ENCODE measurements around the gene MARK4. TPM values are rescaled to one million over a fixed set of nuclear protein-coding genes. Genes with fewer than 3 reads are reported as not detected.
"Not testable (repeated sequence)": the region's sequence is repeated elsewhere in the genome, so short reads cannot be mapped to it uniquely, and the experiment has no call there.

The MARK4 gene
- total and polyA plus RNA-seq, 4 donors, result 3.5 to 11.1 (median 6.1) TPM

GRCh38 chr19:45267296-45267695 lies 16.2 kb downstream of the MARK4 start:
- WGBS, result 95% methylated on average over 12 of the region's 12 CpGs
- no peak for DNase-seq (ENCODE audit: low spot score)
- Histone ChIP-seq H3K27ac (ENCODE audit: low read depth in 1 of 2, low read length in 2 of 2) (no peak overlapping the region), H3K9ac (ENCODE audit: low read depth in 1 of 2, low read length in 2 of 2) (no peak overlapping the region), H3K4me1 (ENCODE audit: control insufficient read depth in 4 of 4, insufficient read depth in 4 of 4, low read length in 3 of 4) (peaks cover 0 to 21% (median 15%) of the 10 kb centered on the region in 4 donors), H3K27me3 (ENCODE audit: control insufficient read depth in 4 of 4, insufficient read depth in 4 of 4, low read length in 3 of 4) (no peaks in the 10 kb centered on the region), H3K36me3 (ENCODE audit: control insufficient read depth in 4 of 4, insufficient read depth in 3 of 4, low read depth in 1 of 4, low read length in 3 of 4) (peaks cover 0 to 23% (median 9%) of the 10 kb centered on the region in 4 donors), H3K4me3 (ENCODE audit: low read depth in 1 of 3, low read length in 3 of 3) (no peak overlapping the region), H3K9me3 (ENCODE audit: control insufficient read depth in 4 of 4, low read length in 3 of 4) (no peaks in the 10 kb centered on the region)
- TF ChIP-seq HNF4G (IDR thresholded peaks at IDR 0.05) (no peak), MAX (IDR thresholded peaks at IDR 0.05) (no peak), CTCF (IDR thresholded peaks at IDR 0.05; ENCODE audit: low read depth, low read length, missing input control) (no peak), TAF1 (conservative IDR thresholded peaks at IDR 0.05) (no peak), REST (IDR thresholded peaks at IDR 0.05) (no peak), GABPA (IDR thresholded peaks at IDR 0.05 in 1 of 2, conservative IDR thresholded peaks at IDR 0.05 in 1 of 2) (no peak), YY1 (IDR thresholded peaks at IDR 0.05) (no peak), ATF3 (IDR thresholded peaks at IDR 0.05) (no peak), JUND (IDR thresholded peaks at IDR 0.05) (no peak), EGR1 (IDR thresholded peaks at IDR 0.05; ENCODE audit: low read depth in 2 of 2) (no peak), HNF4A (conservative IDR thresholded peaks at IDR 0.05) (no peak), FOXA2 (IDR thresholded peaks at IDR 0.05) (no peak)

- DNase-seq (ENCODE audit: low spot score); H3K9me3 ChIP-seq (ENCODE audit: control insufficient read depth in 4 of 4, low read length in 3 of 4); H3K9ac ChIP-seq (ENCODE audit: low read depth in 1 of 2, low read length in 2 of 2); H3K27me3 ChIP-seq (ENCODE audit: control insufficient read depth in 4 of 4, insufficient read depth in 4 of 4, low read length in 3 of 4): not testable (repeated sequence)
- TF ChIP-seq RAD21 (IDR thresholded peaks at IDR 0.05), result peak in 1 of 2 donors; percentile 44
- WGBS, result 73% methylated on average over 13 of the region's 13 CpGs
- Histone ChIP-seq H3K27ac (ENCODE audit: low read depth in 1 of 2, low read length in 2 of 2) (peak overlapping the region in 1 of 2 donors; percentile 70), H3K4me3 (ENCODE audit: low read depth in 1 of 3, low read length in 3 of 3) (peak overlapping the region in 1 of 3 donors; percentile 10), H3K36me3 (ENCODE audit: control insufficient read depth in 4 of 4, insufficient read depth in 3 of 4, low read depth in 1 of 4, low read length in 3 of 4) (peaks cover 0 to 23% (median 8%) of the 10 kb centered on the region in 4 donors), H3K4me1 (ENCODE audit: control insufficient read depth in 4 of 4, insufficient read depth in 4 of 4, low read length in 3 of 4) (peaks cover 8 to 41% (median 26%) of the 10 kb centered on the region in 4 donors)
These were observed 18.9 kb downstream of the MARK4 start for GRCh38 chr19:45269939-45270338.

Data from liver (tissue), 9 donors.